ENCODE measurements around the gene PLCH1. TPM values are rescaled to one million over a fixed set of nuclear protein-coding genes. Genes with fewer than 3 reads are reported as not detected.
"Not testable (repeated sequence)": the region's sequence is repeated elsewhere in the genome, so short reads cannot be mapped to it uniquely, and the experiment has no call there.

PLCH1 gene
- total and polyA plus RNA-seq, 12 donors: under 0.01 to 0.28 (median 0.10) TPM; not detected in 2

DNA sequence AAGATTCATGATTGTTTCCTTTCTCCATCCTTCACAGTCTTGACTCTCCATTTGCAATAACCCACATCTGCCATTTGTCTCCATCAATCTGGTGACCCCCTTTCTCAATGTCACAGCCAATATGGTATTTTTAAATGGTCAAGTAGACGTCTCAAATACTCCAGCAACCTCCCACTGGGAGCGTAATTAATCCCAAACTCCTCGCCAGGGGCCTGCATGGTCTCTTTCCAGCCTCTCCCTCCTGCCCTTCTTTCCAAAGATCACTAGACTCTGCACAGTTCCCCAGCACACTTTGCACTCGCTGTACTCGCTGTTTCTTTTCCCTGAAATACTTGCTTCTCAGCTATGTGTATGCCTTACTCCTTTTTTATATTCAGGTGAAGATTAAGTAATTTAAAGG lies 115.3 kb downstream of the PLCH1 start:
- Histone ChIP-seq H3K4me3 (no peak overlapping the region), H3K9me3 (replicated peaks in 1 of 3) (no peaks in the 10 kb centered on the region), H3K27ac (no peak overlapping the region), H3K27me3 (no peaks in the 10 kb centered on the region), H3K36me3 (replicated peaks in 1 of 2) (no peaks in the 10 kb centered on the region), H3K4me1 (replicated peaks in 1 of 2) (no peaks in the 10 kb centered on the region)
- DNase-seq: no peak
- TF ChIP-seq, protein P1, sequence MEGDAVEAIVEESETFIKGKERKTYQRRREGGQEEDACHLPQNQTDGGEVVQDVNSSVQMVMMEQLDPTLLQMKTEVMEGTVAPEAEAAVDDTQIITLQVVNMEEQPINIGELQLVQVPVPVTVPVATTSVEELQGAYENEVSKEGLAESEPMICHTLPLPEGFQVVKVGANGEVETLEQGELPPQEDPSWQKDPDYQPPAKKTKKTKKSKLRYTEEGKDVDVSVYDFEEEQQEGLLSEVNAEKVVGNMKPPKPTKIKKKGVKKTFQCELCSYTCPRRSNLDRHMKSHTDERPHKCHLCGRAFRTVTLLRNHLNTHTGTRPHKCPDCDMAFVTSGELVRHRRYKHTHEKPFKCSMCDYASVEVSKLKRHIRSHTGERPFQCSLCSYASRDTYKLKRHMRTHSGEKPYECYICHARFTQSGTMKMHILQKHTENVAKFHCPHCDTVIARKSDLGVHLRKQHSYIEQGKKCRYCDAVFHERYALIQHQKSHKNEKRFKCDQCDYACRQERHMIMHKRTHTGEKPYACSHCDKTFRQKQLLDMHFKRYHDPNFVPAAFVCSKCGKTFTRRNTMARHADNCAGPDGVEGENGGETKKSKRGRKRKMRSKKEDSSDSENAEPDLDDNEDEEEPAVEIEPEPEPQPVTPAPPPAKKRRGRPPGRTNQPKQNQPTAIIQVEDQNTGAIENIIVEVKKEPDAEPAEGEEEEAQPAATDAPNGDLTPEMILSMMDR (IDR thresholded peaks at IDR 0.05): no peak
- TF ChIP-seq POLR2A (IDR thresholded peaks at IDR 0.05): no peak
- WGBS, 4 donors: 39 to 48% (median 43%) methylated on average over 5 of the region's 5 CpGs
- intact Hi-C loops (cut with DNase I): no loop called here

DNA sequence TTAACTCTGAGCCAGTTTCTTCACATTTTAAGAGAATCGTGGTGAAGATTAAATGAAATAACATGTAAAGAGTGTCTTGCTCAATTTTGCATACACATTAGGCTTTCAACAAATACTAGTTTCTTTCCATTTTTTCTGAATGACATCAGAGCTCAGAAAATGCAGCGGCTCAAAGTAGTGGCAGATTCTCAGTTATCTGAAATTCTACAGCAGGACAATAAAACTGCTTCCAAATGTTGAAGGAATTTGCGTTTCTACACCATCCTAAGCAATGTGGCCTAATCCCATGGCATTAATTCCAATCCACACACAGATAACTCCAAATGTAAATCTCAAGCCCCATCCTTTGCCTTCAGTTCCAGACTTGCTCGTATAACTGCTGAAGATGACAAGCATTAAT lies 115.8 kb downstream of the PLCH1 start:
- H3K4me3 ChIP-seq: no peak overlapping the region
- intact Hi-C loops (cut with DNase I): no loop called here
- H3K9me3 ChIP-seq (replicated peaks in 1 of 3): no peaks in the 10 kb centered on the region
- no peaks in the 10 kb centered on the region for H3K4me1 ChIP-seq (replicated peaks in 1 of 2)
- WGBS, 4 donors: 59 to 71% (median 67%) methylated on average over 4 of the region's 4 CpGs
- TF ChIP-seq, protein P1 (IDR thresholded peaks at IDR 0.05): no peak
- TF ChIP-seq POLR2A (IDR thresholded peaks at IDR 0.05): no peak
- H3K27me3 ChIP-seq: no peaks in the 10 kb centered on the region
- DNase-seq: no peak
- no peaks in the 10 kb centered on the region for H3K36me3 ChIP-seq (replicated peaks in 1 of 2)
- H3K27ac ChIP-seq: no peak overlapping the region

DNA sequence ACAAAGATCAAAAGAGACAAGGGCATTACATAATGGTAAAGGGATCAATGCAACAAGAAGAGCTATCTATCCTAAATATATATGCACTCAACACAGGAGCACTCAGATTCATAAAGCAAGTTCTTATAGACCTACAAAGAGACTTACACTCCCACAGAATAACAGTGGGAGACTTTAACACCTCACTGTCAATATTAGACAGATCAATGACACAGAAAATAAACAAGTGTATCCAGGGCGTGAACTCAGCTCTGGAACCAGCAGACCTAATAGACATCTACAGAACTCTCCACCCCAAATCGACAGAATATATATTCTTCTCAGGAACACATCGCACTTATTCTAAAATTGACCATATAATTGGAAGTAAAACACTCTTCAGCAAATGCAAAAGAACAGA lies 122.2 kb downstream of the PLCH1 start:
- H3K4me3 ChIP-seq; H3K9me3 ChIP-seq (replicated peaks in 1 of 3); H3K4me1 ChIP-seq (replicated peaks in 1 of 2); H3K36me3 ChIP-seq (replicated peaks in 1 of 2); intact Hi-C loops (cut with DNase I); DNase-seq; H3K27me3 ChIP-seq; H3K27ac ChIP-seq: not testable (repeated sequence)
- 55 to 85% (median 71%) methylated on average over 3 of the region's 3 CpGs for WGBS, 4 donors

DNA sequence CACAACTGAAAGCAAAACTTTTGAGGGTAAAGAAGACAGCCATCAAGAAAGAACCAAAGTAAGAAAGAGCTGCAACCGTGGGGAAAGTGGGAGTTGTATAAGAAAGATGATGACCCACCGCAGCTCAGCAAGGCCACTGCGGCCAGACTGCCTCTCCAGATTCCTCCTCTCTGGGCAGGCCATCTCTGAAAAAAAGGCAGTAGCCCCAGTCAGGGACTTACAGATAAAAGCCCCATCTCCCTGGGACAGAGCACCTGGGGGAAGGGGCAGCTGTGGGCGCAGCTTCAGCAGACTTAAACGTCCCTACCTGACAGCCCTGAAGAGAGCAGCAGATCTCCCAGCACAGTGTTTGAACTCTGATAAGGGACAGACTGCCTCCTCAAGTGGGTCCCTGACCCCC lies 124.3 kb downstream of the PLCH1 start:
- H3K4me3 ChIP-seq; H3K27ac ChIP-seq; DNase-seq; H3K27me3 ChIP-seq; H3K9me3 ChIP-seq (replicated peaks in 1 of 3); H3K4me1 ChIP-seq (replicated peaks in 1 of 2); intact Hi-C loops (cut with DNase I); H3K36me3 ChIP-seq (replicated peaks in 1 of 2): not testable (repeated sequence)
- WGBS, 4 donors: 50 to 73% (median 64%) methylated on average over 3 to 5 of the region's 5 CpGs

DNA sequence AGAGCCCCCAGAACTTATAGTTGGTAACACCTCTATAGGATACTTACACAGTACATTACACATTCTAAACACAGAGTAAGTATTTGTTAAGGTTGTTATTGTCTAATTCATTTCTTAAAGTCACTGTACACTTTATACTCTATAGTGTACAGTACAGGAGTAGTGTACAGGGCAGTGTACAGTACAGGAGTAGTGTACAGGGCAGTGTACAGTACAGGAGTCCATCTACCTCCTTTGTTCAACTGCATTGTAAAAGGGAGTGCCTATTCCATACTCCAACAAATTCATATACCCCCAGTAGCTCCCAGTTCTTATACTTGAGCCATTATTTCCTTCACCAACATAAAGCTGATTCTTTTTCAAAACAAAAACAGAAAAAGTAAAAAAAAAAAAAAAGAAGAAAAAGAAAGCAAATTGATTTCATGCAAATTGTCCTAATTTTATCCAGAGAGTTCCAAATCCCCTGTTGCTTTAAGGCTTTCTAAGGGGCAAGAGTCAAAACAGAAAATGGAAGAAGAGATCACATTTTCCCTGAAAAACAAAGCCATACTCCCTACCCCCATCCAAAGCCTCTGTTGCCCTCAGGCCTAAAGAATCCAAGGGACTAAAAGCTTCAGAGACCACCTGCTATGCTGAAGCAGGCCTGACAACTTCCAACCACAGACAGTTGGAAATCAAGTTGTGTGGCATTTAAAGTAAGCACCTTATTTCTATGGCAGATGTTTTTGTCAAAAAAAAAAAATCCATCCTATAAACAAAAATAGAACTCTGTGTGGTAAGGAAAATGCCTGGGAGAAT lies 125.6 kb downstream of the PLCH1 start:
- no peaks in the 10 kb centered on the region for H3K4me1 ChIP-seq (replicated peaks in 1 of 2)
- no peak for TF ChIP-seq POLR2A (IDR thresholded peaks at IDR 0.05)
- TF ChIP-seq, protein P1 (IDR thresholded peaks at IDR 0.05): no peak
- H3K9me3 ChIP-seq (replicated peaks in 1 of 3): no peaks in the 10 kb centered on the region
- no peak overlapping the region for H3K27ac ChIP-seq
- intact Hi-C loops (cut with DNase I): no loop called here
- no peak overlapping the region for H3K4me3 ChIP-seq
- H3K27me3 ChIP-seq: no peaks in the 10 kb centered on the region
- no peaks in the 10 kb centered on the region for H3K36me3 ChIP-seq (replicated peaks in 1 of 2)
- no peak for DNase-seq

Data from adrenal gland (tissue), 12 donors.